ENCODE results near the gene PHF12.
"Not testable (repeated sequence)": the region's sequence is repeated elsewhere in the genome, so short reads cannot be mapped to it uniquely, and the experiment has no call there.

PHF12 gene

DNA sequence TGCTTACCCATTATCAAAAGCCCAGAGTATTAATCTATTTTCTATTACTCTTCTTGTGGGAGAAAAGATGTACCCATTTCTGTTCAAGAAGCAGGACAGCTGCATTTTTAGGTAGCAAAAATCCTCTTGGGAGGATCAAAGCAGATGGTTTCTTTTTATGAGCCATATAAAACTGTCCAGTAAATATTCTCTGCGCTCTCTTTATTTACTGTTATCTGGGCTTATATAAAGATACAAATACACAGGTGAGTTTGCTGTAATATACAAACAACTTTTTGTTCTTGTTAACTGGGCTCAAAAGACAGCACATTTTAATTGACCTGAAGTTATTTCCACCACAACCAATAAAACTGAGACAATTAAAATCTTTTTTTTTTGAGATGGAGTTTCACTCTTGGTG, 10.1 kb downstream of the PHF12 start:
- no peak overlapping the region for H3K4me3 ChIP-seq (ENCODE audit: insufficient read length, low read depth)
- H3K4me1 ChIP-seq (ENCODE audit: insufficient read depth, insufficient read length), result no peaks in the 10 kb centered on the region
- no peaks in the 10 kb centered on the region for H3K27me3 ChIP-seq (ENCODE audit: insufficient read depth, insufficient read length)
- no peaks in the 10 kb centered on the region for H3K9me3 ChIP-seq (ENCODE audit: insufficient read depth, low read length)
- peaks cover 29% of the 10 kb centered on the region for H3K36me3 ChIP-seq (ENCODE audit: insufficient read depth, insufficient read length, low read length)
- TF ChIP-seq ZNF274 (IDR thresholded peaks at IDR 0.05; ENCODE audit: low read depth, low read length) (no peak), YY1 (IDR thresholded peaks at IDR 0.05; ENCODE audit: insufficient read depth, insufficient read length) (no peak), SUZ12 (IDR thresholded peaks at IDR 0.05; ENCODE audit: extremely low read depth, insufficient read depth, insufficient read length) (no peak)
- DNase-seq (ENCODE audit: low read depth, low spot score), result no peak
- H3K9ac ChIP-seq (ENCODE audit: insufficient read length, low read depth), result no peak overlapping the region

DNA sequence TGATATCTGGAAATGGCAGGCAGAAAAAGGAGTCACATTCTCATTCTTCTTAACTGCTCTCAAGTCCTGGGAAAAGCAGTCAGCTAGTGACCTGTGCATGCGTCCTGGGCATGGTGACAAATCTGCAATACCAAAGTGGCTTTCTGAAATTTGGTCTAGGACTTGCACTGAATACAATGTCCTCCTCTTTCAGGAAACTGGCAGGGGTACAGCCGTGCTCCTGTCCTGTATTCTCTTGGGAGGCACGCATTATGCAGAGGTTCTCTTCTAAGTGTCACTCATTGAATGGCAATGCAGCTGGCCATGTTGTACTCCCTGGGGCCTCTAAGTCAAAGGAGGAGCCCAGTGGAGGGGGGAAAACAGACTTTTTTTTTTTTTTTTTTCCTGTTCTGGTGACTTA, 10.6 kb downstream of the PHF12 start:
- H3K4me3 ChIP-seq (ENCODE audit: insufficient read length, low read depth), result no peak overlapping the region
- H3K9me3 ChIP-seq (ENCODE audit: insufficient read depth, low read length), result no peaks in the 10 kb centered on the region
- no peak overlapping the region for H3K9ac ChIP-seq (ENCODE audit: insufficient read length, low read depth)
- TF ChIP-seq SUZ12 (IDR thresholded peaks at IDR 0.05; ENCODE audit: extremely low read depth, insufficient read depth, insufficient read length), result no peak
- no peak for TF ChIP-seq ZNF274 (IDR thresholded peaks at IDR 0.05; ENCODE audit: low read depth, low read length)
- no peak for TF ChIP-seq YY1 (IDR thresholded peaks at IDR 0.05; ENCODE audit: insufficient read depth, insufficient read length)
- peaks cover 33% of the 10 kb centered on the region for H3K36me3 ChIP-seq (ENCODE audit: insufficient read depth, insufficient read length, low read length)
- H3K27me3 ChIP-seq (ENCODE audit: insufficient read depth, insufficient read length), result no peaks in the 10 kb centered on the region
- no peak for DNase-seq (ENCODE audit: low read depth, low spot score)
- no peaks in the 10 kb centered on the region for H3K4me1 ChIP-seq (ENCODE audit: insufficient read depth, insufficient read length)

DNA sequence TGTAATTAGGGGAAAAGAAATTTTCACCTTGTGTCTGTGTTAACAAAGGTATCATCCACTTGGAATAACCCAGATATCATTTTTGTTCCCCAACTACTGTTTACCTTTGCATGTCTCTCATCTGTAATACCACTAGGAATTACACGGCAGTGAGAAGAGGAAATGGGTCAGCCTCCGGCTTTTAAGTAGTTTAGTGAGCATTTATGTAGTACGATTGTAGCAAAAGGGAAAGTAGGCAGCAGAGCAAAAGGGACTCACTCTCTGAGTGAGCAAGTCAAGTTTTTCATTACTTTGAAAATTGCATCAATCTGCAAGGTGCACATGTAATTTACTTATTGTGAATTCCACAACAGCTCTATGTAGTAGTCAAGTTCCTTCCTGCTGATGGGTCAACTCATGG, 11.2 kb downstream of the PHF12 start:
- no peak overlapping the region for H3K9ac ChIP-seq (ENCODE audit: insufficient read length, low read depth)
- TF ChIP-seq ZNF274 (IDR thresholded peaks at IDR 0.05; ENCODE audit: low read depth, low read length), result no peak
- no peak for TF ChIP-seq SUZ12 (IDR thresholded peaks at IDR 0.05; ENCODE audit: extremely low read depth, insufficient read depth, insufficient read length)
- no peak for DNase-seq (ENCODE audit: low read depth, low spot score)
- no peaks in the 10 kb centered on the region for H3K9me3 ChIP-seq (ENCODE audit: insufficient read depth, low read length)
- H3K4me1 ChIP-seq (ENCODE audit: insufficient read depth, insufficient read length), result no peaks in the 10 kb centered on the region
- no peaks in the 10 kb centered on the region for H3K27me3 ChIP-seq (ENCODE audit: insufficient read depth, insufficient read length)
- H3K36me3 ChIP-seq (ENCODE audit: insufficient read depth, insufficient read length, low read length), result peaks cover 35% of the 10 kb centered on the region
- H3K4me3 ChIP-seq (ENCODE audit: insufficient read length, low read depth), result no peak overlapping the region

GRCh38 chr17:28938552-28938951, 12.8 kb downstream of the PHF12 start:
- H3K27me3 ChIP-seq (ENCODE audit: insufficient read depth, insufficient read length), result no peaks in the 10 kb centered on the region
- no peak for DNase-seq (ENCODE audit: low read depth, low spot score)
- H3K36me3 ChIP-seq (ENCODE audit: insufficient read depth, insufficient read length, low read length), result peaks cover 29% of the 10 kb centered on the region
- TF ChIP-seq ZNF274 (IDR thresholded peaks at IDR 0.05; ENCODE audit: low read depth, low read length), result no peak
- no peak for TF ChIP-seq YY1 (IDR thresholded peaks at IDR 0.05; ENCODE audit: insufficient read depth, insufficient read length)
- TF ChIP-seq SUZ12 (IDR thresholded peaks at IDR 0.05; ENCODE audit: extremely low read depth, insufficient read depth, insufficient read length), result no peak
- H3K9me3 ChIP-seq (ENCODE audit: insufficient read depth, low read length), result no peaks in the 10 kb centered on the region
- no peak overlapping the region for H3K4me3 ChIP-seq (ENCODE audit: insufficient read length, low read depth)
- H3K9ac ChIP-seq (ENCODE audit: insufficient read length, low read depth), result no peak overlapping the region
- no peaks in the 10 kb centered on the region for H3K4me1 ChIP-seq (ENCODE audit: insufficient read depth, insufficient read length)

- no peak for DNase-seq (ENCODE audit: low read depth, low spot score)
- TF ChIP-seq ZNF274 (IDR thresholded peaks at IDR 0.05; ENCODE audit: low read depth, low read length), result no peak
- peaks cover 23% of the 10 kb centered on the region for H3K36me3 ChIP-seq (ENCODE audit: insufficient read depth, insufficient read length, low read length)
- no peaks in the 10 kb centered on the region for H3K27me3 ChIP-seq (ENCODE audit: insufficient read depth, insufficient read length)
- H3K4me3 ChIP-seq (ENCODE audit: insufficient read length, low read depth), result no peak overlapping the region
- no peak overlapping the region for H3K9ac ChIP-seq (ENCODE audit: insufficient read length, low read depth)
- H3K4me1 ChIP-seq (ENCODE audit: insufficient read depth, insufficient read length), result no peaks in the 10 kb centered on the region
- H3K9me3 ChIP-seq (ENCODE audit: insufficient read depth, low read length), result no peaks in the 10 kb centered on the region
Observed at GRCh38 chr17:28937044-28937729, 14.1 kb downstream of the PHF12 start.

DNA sequence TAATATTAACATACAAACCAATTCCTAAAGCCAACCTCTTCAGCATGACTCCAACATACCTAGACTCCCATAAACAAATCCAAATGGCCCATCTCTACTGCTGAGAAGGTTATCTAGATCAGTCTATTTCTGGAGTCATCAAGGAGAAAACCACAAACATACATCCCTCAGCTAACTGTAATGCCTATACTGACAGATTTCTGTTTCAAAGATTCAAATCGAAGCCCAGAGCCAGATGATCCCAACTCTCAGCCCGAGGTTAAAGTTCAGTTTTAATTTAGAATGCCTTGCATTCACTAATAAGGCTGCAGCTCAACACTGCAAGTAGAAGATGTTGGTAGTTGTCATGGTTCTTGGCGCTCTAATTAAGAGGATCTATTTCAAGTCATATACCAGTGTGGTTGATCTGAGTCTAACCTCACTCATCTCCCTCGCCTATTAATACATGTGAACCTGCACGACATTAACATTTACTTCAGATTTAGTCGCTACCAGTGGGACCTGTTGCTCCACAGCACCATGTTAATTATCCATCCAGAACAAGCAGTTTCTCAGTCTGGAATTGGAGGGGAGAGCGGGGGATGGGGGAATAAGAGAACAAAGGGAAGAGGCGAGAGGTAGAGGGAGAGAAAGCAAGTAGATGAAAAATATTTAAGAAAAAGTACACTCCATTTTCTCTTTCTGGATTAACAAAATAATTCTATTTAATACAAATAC, 15.4 kb downstream of the PHF12 start:
- no peak for DNase-seq (ENCODE audit: low read depth, low spot score)
- H3K4me3 ChIP-seq (ENCODE audit: insufficient read length, low read depth), result no peak overlapping the region
- H3K4me1 ChIP-seq (ENCODE audit: insufficient read depth, insufficient read length), result no peaks in the 10 kb centered on the region
- TF ChIP-seq SUZ12 (IDR thresholded peaks at IDR 0.05; ENCODE audit: extremely low read depth, insufficient read depth, insufficient read length) (no peak), ZNF274 (IDR thresholded peaks at IDR 0.05; ENCODE audit: low read depth, low read length) (no peak)
- no peaks in the 10 kb centered on the region for H3K9me3 ChIP-seq (ENCODE audit: insufficient read depth, low read length)
- H3K36me3 ChIP-seq (ENCODE audit: insufficient read depth, insufficient read length, low read length), result peaks cover 15% of the 10 kb centered on the region
- H3K27me3 ChIP-seq (ENCODE audit: insufficient read depth, insufficient read length), result no peaks in the 10 kb centered on the region
- no peak overlapping the region for H3K9ac ChIP-seq (ENCODE audit: insufficient read length, low read depth)

GRCh38 chr17:28934508-28934907, 16.8 kb downstream of the PHF12 start:
- not testable (repeated sequence) for H3K4me3 ChIP-seq (ENCODE audit: insufficient read length, low read depth); H3K9me3 ChIP-seq (ENCODE audit: insufficient read depth, low read length); H3K9ac ChIP-seq (ENCODE audit: insufficient read length, low read depth); H3K27me3 ChIP-seq (ENCODE audit: insufficient read depth, insufficient read length); DNase-seq (ENCODE audit: low read depth, low spot score); H3K4me1 ChIP-seq (ENCODE audit: insufficient read depth, insufficient read length)
- peaks cover 14% of the 10 kb centered on the region for H3K36me3 ChIP-seq (ENCODE audit: insufficient read depth, insufficient read length, low read length)
